AG09319 (cell line): ENCODE results near the gene KIAA1958.
A peak's percentile ranks its signal among the peaks of the same experiment; 100 is the strongest.

Experiments
- DNase-seq: peaks from one replicate; pipeline ENCODE4 v3.0.0-alpha.2; 2010; ENCODE audit warnings: low read depth; ENCODE audit errors: extremely low read depth
- TF ChIP-seq, protein P1 (sequence below): IDR thresholded peaks from 2 replicates; pipeline ENCODE4 v1.5.1; 2011; ENCODE audit warnings: low read depth, mild to moderate bottlenecking, inconsistent platforms, low read length, moderate library complexity

KIAA1958 gene

DNA sequence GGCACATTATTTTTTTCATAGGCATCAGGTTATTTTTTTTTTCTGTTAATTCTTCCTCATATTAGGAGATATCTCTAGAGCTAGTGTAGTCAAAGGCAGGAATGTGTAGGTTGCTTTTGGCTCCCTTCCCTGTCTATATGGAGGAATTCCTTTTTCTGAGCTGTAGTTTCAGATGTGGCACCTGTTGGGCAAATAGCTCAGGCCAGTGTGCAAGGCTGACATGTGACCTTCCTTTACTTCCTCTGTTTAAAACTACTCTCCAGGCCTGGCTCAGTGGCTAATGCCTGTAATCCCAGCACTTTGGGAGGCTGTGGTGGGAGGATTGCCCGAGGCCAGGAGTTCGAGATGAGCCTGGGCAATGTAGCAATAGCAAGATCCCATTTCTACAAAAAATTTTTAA lies 40.5 kb upstream of the KIAA1958 start:
- DNase-seq: no peak
- TF ChIP-seq, protein P1, sequence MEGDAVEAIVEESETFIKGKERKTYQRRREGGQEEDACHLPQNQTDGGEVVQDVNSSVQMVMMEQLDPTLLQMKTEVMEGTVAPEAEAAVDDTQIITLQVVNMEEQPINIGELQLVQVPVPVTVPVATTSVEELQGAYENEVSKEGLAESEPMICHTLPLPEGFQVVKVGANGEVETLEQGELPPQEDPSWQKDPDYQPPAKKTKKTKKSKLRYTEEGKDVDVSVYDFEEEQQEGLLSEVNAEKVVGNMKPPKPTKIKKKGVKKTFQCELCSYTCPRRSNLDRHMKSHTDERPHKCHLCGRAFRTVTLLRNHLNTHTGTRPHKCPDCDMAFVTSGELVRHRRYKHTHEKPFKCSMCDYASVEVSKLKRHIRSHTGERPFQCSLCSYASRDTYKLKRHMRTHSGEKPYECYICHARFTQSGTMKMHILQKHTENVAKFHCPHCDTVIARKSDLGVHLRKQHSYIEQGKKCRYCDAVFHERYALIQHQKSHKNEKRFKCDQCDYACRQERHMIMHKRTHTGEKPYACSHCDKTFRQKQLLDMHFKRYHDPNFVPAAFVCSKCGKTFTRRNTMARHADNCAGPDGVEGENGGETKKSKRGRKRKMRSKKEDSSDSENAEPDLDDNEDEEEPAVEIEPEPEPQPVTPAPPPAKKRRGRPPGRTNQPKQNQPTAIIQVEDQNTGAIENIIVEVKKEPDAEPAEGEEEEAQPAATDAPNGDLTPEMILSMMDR: no peak

DNA sequence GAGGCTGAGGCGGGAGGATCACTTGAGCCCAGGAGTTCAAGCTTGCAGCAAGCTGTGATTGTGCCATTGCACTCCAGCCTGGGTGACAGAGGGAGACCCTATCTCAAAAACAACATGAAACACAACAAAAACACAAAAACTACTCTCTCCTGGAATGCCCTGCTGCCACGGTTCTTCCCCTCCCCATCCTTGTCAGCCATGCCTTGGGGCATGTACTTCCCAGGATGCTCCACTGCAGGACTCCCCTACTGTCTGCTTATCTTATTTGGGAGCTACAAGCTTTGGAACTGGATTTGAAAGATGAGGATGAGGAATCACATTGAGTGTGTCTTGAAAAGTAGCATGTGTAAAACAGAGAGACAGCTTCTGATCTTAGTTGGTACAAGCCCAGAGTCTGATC lies 40.1 kb upstream of the KIAA1958 start:
- DNase-seq: no peak
- TF ChIP-seq, protein P1: no peak

DNA sequence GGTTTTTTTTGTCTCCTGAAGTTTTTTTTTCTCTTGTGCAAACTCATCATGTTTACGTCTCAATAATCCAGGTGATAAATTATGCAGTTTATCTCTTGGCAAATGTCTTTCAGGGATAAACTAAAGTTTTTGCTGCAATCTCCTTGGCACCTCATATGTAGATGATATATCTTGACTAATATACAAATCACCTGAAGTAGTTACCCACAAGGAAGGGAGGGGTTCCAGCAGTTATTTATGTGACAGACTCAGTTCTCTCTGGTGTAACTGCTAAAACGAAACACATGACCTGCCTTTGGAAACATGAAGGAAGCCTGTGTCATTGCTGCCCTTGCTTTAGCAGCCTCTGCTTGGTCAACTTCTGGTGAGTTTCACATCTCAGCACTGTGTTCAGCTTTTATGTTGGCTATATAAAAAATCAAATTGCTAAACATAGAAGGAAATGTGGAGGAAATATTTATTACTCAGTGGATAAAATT lies 39.3 kb upstream of the KIAA1958 start:
- peak; percentile 39 for DNase-seq
- TF ChIP-seq, protein P1: no peak

DNA sequence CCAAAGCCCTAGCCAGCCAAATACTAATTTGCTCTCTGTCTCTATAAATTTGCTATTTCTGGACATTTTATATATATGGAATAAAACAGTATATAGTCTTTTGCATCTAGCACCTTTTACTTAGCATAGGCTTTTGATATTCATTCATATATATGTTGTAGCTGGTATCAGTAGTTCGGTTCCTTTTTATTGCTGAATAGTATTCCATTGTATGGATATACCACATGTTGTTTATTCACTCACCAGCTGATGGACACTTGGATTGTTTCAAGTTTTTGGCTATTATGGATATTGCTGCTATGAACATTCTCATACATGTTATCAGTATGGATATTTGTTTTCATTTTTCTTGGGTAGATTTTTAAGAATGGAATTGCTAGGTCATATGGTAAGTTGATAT lies 23.8 kb upstream of the KIAA1958 start:
- DNase-seq: no peak
- TF ChIP-seq, protein P1: no peak

DNA sequence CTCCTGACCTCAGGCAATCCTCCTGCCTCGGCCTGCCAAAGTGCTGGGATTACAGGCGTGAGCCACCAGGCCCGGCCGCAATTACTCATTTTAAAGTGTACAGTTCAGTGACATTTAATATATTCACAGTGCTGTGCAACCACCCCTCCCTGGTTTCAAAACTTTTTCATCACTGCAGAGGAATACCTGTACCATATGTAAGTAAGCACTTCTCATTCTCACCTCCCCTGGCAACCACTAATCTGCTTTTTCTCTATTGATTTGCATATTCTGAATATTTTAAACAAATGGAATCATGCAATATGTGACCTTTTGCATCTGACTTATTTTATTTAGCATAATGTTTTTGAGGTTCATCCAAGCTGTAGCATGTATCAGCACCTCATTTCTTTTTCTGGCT lies 21.3 kb upstream of the KIAA1958 start:
- TF ChIP-seq, protein P1: no peak

DNA sequence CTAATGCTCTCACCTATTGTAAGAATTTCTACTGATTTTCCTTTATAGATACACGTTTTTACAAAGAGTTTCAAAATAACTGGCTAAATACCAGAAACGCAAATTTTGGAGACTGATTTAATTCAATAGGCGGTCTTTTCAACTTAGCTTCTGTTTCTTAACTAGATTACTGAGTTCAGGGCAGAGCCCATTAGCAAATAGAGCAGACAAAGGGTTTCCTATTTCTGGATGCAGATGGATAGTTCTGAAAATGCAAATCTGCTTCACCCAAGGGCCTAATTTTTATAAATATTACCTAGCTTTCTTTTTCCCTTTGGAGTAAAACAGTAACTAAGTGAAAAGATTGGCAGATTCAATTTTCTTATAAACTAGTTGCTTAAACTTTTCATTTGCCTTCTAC lies 13.6 kb upstream of the KIAA1958 start:
- TF ChIP-seq, protein P1: no peak
- no peak for DNase-seq

More for the DNA sequence above, 21.3 kb upstream of the KIAA1958 start:
- no peak for DNase-seq

DNA sequence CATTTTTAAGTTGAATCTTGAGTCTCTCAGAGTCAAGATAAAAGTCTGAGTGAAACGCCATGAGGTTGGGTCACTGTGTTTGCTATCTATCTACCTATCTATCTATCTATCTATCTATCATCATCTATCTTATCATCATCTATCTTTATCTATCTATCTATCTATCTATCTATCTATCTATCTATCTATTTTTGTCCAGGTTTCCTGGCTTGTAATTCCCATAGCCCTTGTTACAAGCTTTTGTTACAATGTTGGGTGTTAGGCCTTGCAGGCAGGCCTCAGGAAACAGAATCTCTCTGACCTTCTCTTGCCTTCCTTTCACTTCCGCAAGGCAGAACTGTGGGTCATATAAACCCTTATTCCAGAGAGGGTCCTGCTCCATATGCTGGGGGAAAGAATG lies 12.6 kb upstream of the KIAA1958 start:
- no peak for DNase-seq
- TF ChIP-seq, protein P1: no peak
